ENCODE results near the gene MROH7. TPM values are rescaled to one million over a fixed set of nuclear protein-coding genes. Genes with fewer than 3 reads are reported as not detected.

MROH7 gene
- total and polyA plus RNA-seq, 2 donors = 3.0 to 7.5 TPM

GRCh38 chr1:54701066-54701465, 59.5 kb downstream of the MROH7 start:
- Histone ChIP-seq H3K4me3 (ENCODE audit: low read depth, low read length) (no peak overlapping the region), H3K36me3 (ENCODE audit: insufficient read depth) (no peaks in the 10 kb centered on the region), H3K4me1 (ENCODE audit: insufficient read depth) (no peaks in the 10 kb centered on the region), H3K27ac (ENCODE audit: low read depth) (no peak overlapping the region)
- DNase-seq (ENCODE audit: extremely low spot score) = no peak
- WGBS = 95% methylated on average over 9 of the region's 9 CpGs

- H3K27ac ChIP-seq (ENCODE audit: low read depth) = no peak overlapping the region
- H3K36me3 ChIP-seq (ENCODE audit: insufficient read depth) = no peaks in the 10 kb centered on the region
- WGBS = 85% methylated on average over 11 of the region's 11 CpGs
- no peaks in the 10 kb centered on the region for H3K4me1 ChIP-seq (ENCODE audit: insufficient read depth)
- H3K4me3 ChIP-seq (ENCODE audit: low read depth, low read length) = no peak overlapping the region
- no peak for DNase-seq (ENCODE audit: extremely low spot score)
Measured at GRCh38 chr1:54701996-54702395, 60.4 kb downstream of the MROH7 start.

- Histone ChIP-seq H3K36me3 (ENCODE audit: insufficient read depth) (no peaks in the 10 kb centered on the region), H3K27ac (ENCODE audit: low read depth) (no peak overlapping the region), H3K4me3 (ENCODE audit: low read depth, low read length) (no peak overlapping the region), H3K4me1 (ENCODE audit: insufficient read depth) (no peaks in the 10 kb centered on the region)
- WGBS = 95% methylated on average over 10 of the region's 10 CpGs
- no peak for DNase-seq (ENCODE audit: extremely low spot score)
Measured at GRCh38 chr1:54703471-54703870, 61.9 kb downstream of the MROH7 start.

- Histone ChIP-seq H3K4me1 (ENCODE audit: insufficient read depth) (no peaks in the 10 kb centered on the region), H3K36me3 (ENCODE audit: insufficient read depth) (no peaks in the 10 kb centered on the region), H3K27ac (ENCODE audit: low read depth) (no peak overlapping the region), H3K4me3 (ENCODE audit: low read depth, low read length) (no peak overlapping the region)
- no peak for DNase-seq (ENCODE audit: extremely low spot score)
- WGBS = 82% methylated on average over 2 of the region's 2 CpGs
Measured at GRCh38 chr1:54705153-54705552, 63.6 kb downstream of the MROH7 start.

GRCh38 chr1:54706419-54706818, 64.8 kb downstream of the MROH7 start:
- WGBS = 85% methylated on average over 4 of the region's 4 CpGs
- H3K27ac ChIP-seq (ENCODE audit: low read depth) = no peak overlapping the region
- H3K4me1 ChIP-seq (ENCODE audit: insufficient read depth) = no peaks in the 10 kb centered on the region
- no peak overlapping the region for H3K4me3 ChIP-seq (ENCODE audit: low read depth, low read length)
- DNase-seq (ENCODE audit: extremely low spot score) = no peak
- no peaks in the 10 kb centered on the region for H3K36me3 ChIP-seq (ENCODE audit: insufficient read depth)

- no peak for DNase-seq (ENCODE audit: extremely low spot score)
- H3K36me3 ChIP-seq (ENCODE audit: insufficient read depth) = no peaks in the 10 kb centered on the region
- H3K4me1 ChIP-seq (ENCODE audit: insufficient read depth) = no peaks in the 10 kb centered on the region
- H3K27ac ChIP-seq (ENCODE audit: low read depth) = no peak overlapping the region
- no peak overlapping the region for H3K4me3 ChIP-seq (ENCODE audit: low read depth, low read length)
Measured at GRCh38 chr1:54708385-54708784, 66.8 kb downstream of the MROH7 start.

GRCh38 chr1:54709547-54710292, 68.1 kb downstream of the MROH7 start:
- no peak overlapping the region for H3K27ac ChIP-seq (ENCODE audit: low read depth)
- no peak overlapping the region for H3K4me3 ChIP-seq (ENCODE audit: low read depth, low read length)
- no peaks in the 10 kb centered on the region for H3K4me1 ChIP-seq (ENCODE audit: insufficient read depth)
- H3K36me3 ChIP-seq (ENCODE audit: insufficient read depth) = no peaks in the 10 kb centered on the region
- no peak for DNase-seq (ENCODE audit: extremely low spot score)
- 49% methylated on average over 8 of the region's 8 CpGs for WGBS

- DNase-seq (ENCODE audit: extremely low spot score) = no peak
- Histone ChIP-seq H3K27ac (ENCODE audit: low read depth) (no peak overlapping the region), H3K4me3 (ENCODE audit: low read depth, low read length) (no peak overlapping the region), H3K4me1 (ENCODE audit: insufficient read depth) (no peaks in the 10 kb centered on the region), H3K36me3 (ENCODE audit: insufficient read depth) (no peaks in the 10 kb centered on the region)
- WGBS = 76% methylated on average over 3 of the region's 3 CpGs
Measured at GRCh38 chr1:54710434-54710833, 68.8 kb downstream of the MROH7 start.

GRCh38 chr1:54710841-54711240, 69.3 kb downstream of the MROH7 start:
- DNase-seq (ENCODE audit: extremely low spot score) = no peak
- Histone ChIP-seq H3K36me3 (ENCODE audit: insufficient read depth) (no peaks in the 10 kb centered on the region), H3K4me1 (ENCODE audit: insufficient read depth) (no peaks in the 10 kb centered on the region), H3K4me3 (ENCODE audit: low read depth, low read length) (no peak overlapping the region), H3K27ac (ENCODE audit: low read depth) (no peak overlapping the region)
- WGBS = 65% methylated on average over 6 of the region's 6 CpGs

GRCh38 chr1:54711536-54711935, 70.0 kb downstream of the MROH7 start:
- WGBS = 87% methylated on average over 10 of the region's 10 CpGs
- Histone ChIP-seq H3K36me3 (ENCODE audit: insufficient read depth) (no peaks in the 10 kb centered on the region), H3K4me3 (ENCODE audit: low read depth, low read length) (no peak overlapping the region), H3K27ac (ENCODE audit: low read depth) (no peak overlapping the region), H3K4me1 (ENCODE audit: insufficient read depth) (no peaks in the 10 kb centered on the region)
- DNase-seq (ENCODE audit: extremely low spot score) = no peak

- H3K27ac ChIP-seq (ENCODE audit: low read depth) = no peak overlapping the region
- WGBS = 90% methylated on average over 7 of the region's 7 CpGs
- no peak for DNase-seq (ENCODE audit: extremely low spot score)
- H3K4me1 ChIP-seq (ENCODE audit: insufficient read depth) = no peaks in the 10 kb centered on the region
- H3K4me3 ChIP-seq (ENCODE audit: low read depth, low read length) = peak overlapping the region; percentile 85
- H3K36me3 ChIP-seq (ENCODE audit: insufficient read depth) = peaks cover 8% of the 10 kb centered on the region
Measured at GRCh38 chr1:54714881-54715492, 73.4 kb downstream of the MROH7 start.

GRCh38 chr1:54715493-54716298, 74.1 kb downstream of the MROH7 start, which contains the start of gene TTC4:
TSS of gene TTC4 (plus strand) at chr1:54715861. CDS start at chr1:54715909, 48 bp downstream.
- under 1% methylated on average over 51 of the region's 51 CpGs for WGBS

GRCh38 chr1:54716299-54717047, 74.9 kb downstream of the MROH7 start:
- no peaks in the 10 kb centered on the region for H3K4me1 ChIP-seq (ENCODE audit: insufficient read depth)
- 45% methylated on average over 8 of the region's 8 CpGs for WGBS
- peak overlapping the region; percentile 85 for H3K4me3 ChIP-seq (ENCODE audit: low read depth, low read length)
- no peak overlapping the region for H3K27ac ChIP-seq (ENCODE audit: low read depth)
- peaks cover 8% of the 10 kb centered on the region for H3K36me3 ChIP-seq (ENCODE audit: insufficient read depth)
- no peak for DNase-seq (ENCODE audit: extremely low spot score)

More at GRCh38 chr1:54715493-54716298, 74.1 kb downstream of the MROH7 start, which contains the start of gene TTC4:
- peak within 1 kb of the TSS; percentile 85 for H3K4me3 ChIP-seq (ENCODE audit: low read depth, low read length)
- peaks cover 8% of the 10 kb centered on the region for H3K36me3 ChIP-seq (ENCODE audit: insufficient read depth)
- DNase-seq (ENCODE audit: extremely low spot score) = peak; percentile 29
- H3K4me1 ChIP-seq (ENCODE audit: insufficient read depth) = no peaks in the 10 kb centered on the region
- peak within 1 kb of the TSS; percentile 4 for H3K27ac ChIP-seq (ENCODE audit: low read depth)
